ENCODE measurements around the gene RXRG. TPM values are rescaled to one million over a fixed set of nuclear protein-coding genes. Genes with fewer than 3 reads are reported as not detected.

The RXRG gene
- total and polyA plus RNA-seq, 10 donors: 0.12 to 0.98 (median 0.41) TPM; not detected in 4

GRCh38 chr1:165351863-165352441 lies 93.0 kb downstream of the RXRG start:
- peaks cover 12 to 100% (median 83%) of the 10 kb centered on the region in 7 donors for H3K27me3 ChIP-seq (replicated peaks in 1 of 7)
- WGBS, 5 donors: 6 to 9% (median 9%) methylated on average over 20 of the region's 20 CpGs
- no peak for TF ChIP-seq POLR2AphosphoS5 (IDR thresholded peaks at IDR 0.05)
- TF ChIP-seq CTCF (IDR thresholded peaks at IDR 0.05 in 8 of 11, conservative IDR thresholded peaks at IDR 0.05 in 3 of 11): no peak
- no peak for TF ChIP-seq POLR2A (IDR thresholded peaks at IDR 0.05)

More at GRCh38 chr1:165351863-165352441, 93.0 kb downstream of the RXRG start:
- no peak for DNase-seq
- Histone ChIP-seq H3K27ac (no peak overlapping the region), H3K9me3 (no peaks in the 10 kb centered on the region), H3K36me3 (no peaks in the 10 kb centered on the region), H3K4me3 (peak overlapping the region in 1 of 8 donors; percentile 11), H3K4me1 (peaks cover 4 to 53% (median 40%) of the 10 kb centered on the region in 6 donors)
- intact Hi-C loops (cut with DNase I; ENCODE audit: low total_unique reads): no loop called here

Other genes with a start within 250 kb of the RXRG start
- not detected for gene LMX1A, start 88.4 kb downstream of the RXRG start, total RNA-seq
- gene LMX1A, start 88.4 kb downstream of the RXRG start, polyA plus RNA-seq: not detected
- gene LRRC52, start 98.9 kb upstream of the RXRG start, total RNA-seq: not detected
- gene LRRC52, start 98.9 kb upstream of the RXRG start, polyA plus RNA-seq: not detected
- 100 to 1,000 TPM in 1 of 7 donors, 10 to 100 TPM in 6; 47.8 to 109 (median 87.5) TPM for gene MGST3, start 186.1 kb upstream of the RXRG start, total RNA-seq
- gene MGST3, start 186.1 kb upstream of the RXRG start, polyA plus RNA-seq: 10 to 100 TPM; 64.5 to 78.6 (median 74.6) TPM

All from spleen (tissue), 11 donors.